CD4-positive, alpha-beta T cell treated with Interferon alpha-2 for 1 hour (primary cell): ENCODE measurements around the gene FNDC1.

Experiments used
- DNase-seq, 2 donors: peaks; one replicate each; pipeline ENCODE4 v3.0.0-alpha.2; 2020 to 2022

FNDC1 gene

GRCh38 chr6:159313018-159313417 is 143.8 kb downstream of the FNDC1 start:
- DNase-seq, result no peak

- DNase-seq, result no peak
Measured at GRCh38 chr6:159315562-159315961, 146.4 kb downstream of the FNDC1 start.

- no peak for DNase-seq
Measured at GRCh38 chr6:159317430-159317829, 148.2 kb downstream of the FNDC1 start.

GRCh38 chr6:159321267-159321666 is 152.1 kb downstream of the FNDC1 start:
- no peak for DNase-seq
